Measurements from ENCODE around the gene PRXL2A.

The PRXL2A gene

DNA sequence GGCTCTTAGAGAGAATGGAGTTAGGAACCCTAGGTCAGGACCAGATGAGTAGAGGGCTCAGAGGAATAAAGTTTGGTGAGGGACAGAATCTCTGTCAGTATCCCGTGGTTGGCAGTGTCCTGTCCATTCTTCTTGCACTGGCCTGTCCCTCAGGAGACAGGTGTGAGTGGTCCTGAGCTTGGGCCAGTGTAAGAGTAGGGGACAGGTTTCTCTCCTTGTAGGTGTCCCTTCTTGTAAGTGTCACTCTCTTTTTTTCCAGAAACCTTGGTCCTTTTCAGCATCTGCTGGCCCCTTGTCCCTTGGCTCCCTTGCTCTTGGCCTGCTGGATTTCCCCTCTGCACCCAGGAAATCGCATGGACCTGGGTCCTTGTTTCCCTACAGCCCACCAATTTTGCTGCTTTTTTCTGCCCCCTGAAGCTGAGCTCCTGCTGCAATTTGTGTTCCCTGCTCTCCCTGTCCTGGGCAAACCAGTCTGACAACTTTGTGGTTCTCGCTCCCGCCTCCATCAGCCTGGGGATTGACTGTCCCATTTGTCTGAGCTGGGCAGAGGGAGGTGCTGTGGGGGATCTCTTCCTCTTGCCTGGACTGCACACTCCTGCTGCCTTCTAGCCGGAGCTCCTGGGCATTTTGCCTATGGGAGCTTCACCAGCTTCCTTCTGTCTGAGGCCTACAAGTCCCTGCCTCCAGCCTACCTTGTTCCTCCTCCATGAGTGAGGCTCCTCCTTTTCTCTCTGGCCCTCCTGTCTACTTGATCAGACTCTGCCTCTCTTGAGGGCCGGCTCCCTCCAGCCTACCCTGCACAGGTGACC lies 52.3 kb downstream of the PRXL2A start:
- Histone ChIP-seq H3K9ac (ENCODE audit: low read length) (peak overlapping the region; percentile 42), H3K36me3 (ENCODE audit: control insufficient read depth, insufficient read depth, low read length) (no peaks in the 10 kb centered on the region), H3K27me3 (ENCODE audit: control insufficient read depth, insufficient read depth, low read length) (no peaks in the 10 kb centered on the region), H3K9me3 (ENCODE audit: control insufficient read depth, low read length) (no peaks in the 10 kb centered on the region), H3K4me1 (ENCODE audit: control insufficient read depth, insufficient read depth, low read length) (peaks cover 94% of the 10 kb centered on the region), H3K4me3 (ENCODE audit: low read length) (no peak overlapping the region)

DNA sequence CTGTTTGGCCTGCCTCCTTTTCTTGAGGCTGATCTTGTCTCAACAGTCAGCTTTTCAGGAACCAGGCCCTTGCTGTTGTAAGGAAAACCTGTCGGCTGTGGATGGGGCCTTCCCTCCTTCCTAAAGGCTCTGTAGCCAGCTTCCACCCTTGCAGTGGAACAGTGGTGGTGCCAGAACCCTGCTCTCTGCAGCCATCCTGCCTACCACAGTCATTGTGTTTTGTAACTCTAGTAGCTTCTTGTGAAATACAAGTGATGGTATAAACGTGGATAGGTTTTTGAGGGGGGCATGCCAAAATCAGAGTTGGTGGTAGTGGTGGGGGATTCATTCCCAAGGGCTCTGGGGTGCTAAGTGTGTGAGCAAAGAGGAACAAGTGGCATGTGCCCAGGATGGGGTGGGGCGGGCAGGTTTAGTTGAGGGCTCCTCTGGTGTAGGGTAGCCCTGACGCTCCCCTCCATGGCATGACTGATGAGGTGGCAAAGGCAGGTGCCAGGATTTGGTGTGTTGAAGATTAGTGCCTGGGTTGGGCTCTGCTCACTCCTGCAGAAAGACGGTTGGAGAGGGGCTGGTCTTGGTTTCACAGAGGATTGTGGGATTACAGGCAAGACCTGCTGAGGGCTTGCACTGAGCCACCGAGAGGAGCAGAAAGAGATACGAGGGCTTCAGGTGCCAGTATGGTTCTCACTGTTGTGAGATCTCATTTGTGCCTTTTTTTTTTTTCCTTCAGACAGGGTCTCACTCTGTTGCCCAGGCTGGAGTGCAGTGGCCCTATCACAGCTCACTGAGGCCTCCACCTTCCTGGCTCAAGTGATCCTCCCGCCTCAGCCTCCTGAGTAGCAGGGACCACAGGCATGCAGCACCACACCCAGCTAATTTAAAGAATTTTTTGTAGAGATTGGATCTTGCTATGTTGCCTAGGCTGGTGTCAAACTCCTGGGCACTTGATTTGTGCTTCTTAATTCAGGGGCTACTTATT lies 53.1 kb downstream of the PRXL2A start:
- H3K4me1 ChIP-seq (ENCODE audit: control insufficient read depth, insufficient read depth, low read length), result peaks cover 88% of the 10 kb centered on the region
- no peaks in the 10 kb centered on the region for H3K36me3 ChIP-seq (ENCODE audit: control insufficient read depth, insufficient read depth, low read length)
- H3K9me3 ChIP-seq (ENCODE audit: control insufficient read depth, low read length), result no peaks in the 10 kb centered on the region
- H3K27me3 ChIP-seq (ENCODE audit: control insufficient read depth, insufficient read depth, low read length), result no peaks in the 10 kb centered on the region
- peak overlapping the region; percentile 42 for H3K9ac ChIP-seq (ENCODE audit: low read length)
- H3K4me3 ChIP-seq (ENCODE audit: low read length), result no peak overlapping the region

DNA sequence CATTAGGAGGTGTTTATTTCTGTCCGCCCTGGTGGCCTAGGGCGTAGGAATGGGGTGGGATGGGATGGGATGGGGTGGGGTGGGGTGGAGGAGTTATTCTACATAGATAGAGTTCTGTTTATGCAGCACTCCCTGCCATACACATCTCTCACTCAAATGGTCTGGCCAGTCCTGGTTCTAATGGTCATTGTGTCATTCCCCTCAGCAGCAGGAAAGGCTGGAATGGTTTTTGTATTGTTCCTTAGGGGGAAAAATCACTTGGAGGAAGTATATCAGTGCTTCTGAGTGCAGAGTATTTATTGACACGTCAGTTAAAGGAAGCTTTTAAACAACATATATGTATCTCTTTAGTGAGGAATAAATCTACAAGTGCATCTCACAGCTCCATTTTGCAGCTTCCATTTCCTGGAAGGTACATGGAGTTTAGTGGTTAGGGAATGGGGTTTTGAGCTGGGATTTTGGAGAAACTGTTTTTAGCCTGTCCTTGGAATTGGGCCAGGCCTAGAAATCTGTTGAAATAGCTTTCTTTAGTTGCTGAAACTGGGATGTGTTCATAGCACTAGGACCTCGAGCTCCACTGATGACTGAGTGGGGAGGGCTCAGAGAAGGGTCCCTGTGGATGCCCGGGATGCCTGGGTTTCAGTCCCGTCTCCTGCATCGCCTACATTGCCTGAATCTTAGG lies 54.1 kb downstream of the PRXL2A start:
- peaks cover 84% of the 10 kb centered on the region for H3K4me1 ChIP-seq (ENCODE audit: control insufficient read depth, insufficient read depth, low read length)
- no peaks in the 10 kb centered on the region for H3K36me3 ChIP-seq (ENCODE audit: control insufficient read depth, insufficient read depth, low read length)
- no peak overlapping the region for H3K9ac ChIP-seq (ENCODE audit: low read length)
- no peak overlapping the region for H3K4me3 ChIP-seq (ENCODE audit: low read length)
- no peaks in the 10 kb centered on the region for H3K9me3 ChIP-seq (ENCODE audit: control insufficient read depth, low read length)
- no peaks in the 10 kb centered on the region for H3K27me3 ChIP-seq (ENCODE audit: control insufficient read depth, insufficient read depth, low read length)

DNA sequence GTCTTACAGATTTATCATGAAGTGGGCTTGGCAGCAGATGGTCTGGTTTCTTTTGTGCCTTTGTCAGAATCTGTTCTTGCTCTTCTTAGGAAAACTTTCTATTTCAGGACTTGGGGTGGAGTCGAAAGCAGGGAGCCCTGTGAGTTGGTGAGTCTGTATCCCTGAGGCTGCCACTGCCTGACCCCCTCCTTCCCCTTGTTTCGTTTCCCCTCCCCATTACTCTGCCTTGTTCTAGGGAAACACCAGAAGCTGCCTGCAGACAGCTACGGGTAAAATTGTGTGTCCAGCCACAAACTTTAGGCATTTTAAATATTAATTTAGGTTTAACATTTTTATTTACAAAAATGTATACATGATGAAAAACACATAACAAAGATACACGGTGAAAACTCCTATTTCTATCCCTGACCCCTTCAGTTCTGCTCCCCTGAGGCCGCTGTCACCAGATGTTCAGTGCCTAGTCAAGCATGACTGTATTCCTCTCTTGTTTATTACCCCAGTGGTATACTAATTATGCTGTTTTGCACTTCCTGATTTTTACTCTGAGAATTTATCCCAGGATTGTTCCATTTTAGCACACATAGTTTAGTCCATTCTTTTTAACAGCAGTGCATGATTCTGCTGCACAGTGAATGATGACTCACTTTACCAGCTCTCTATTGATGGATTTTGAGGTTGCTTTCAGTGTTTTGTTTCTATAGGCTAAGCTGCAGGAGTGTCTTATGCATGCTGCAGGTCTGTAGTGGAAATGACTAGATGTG lies 54.8 kb downstream of the PRXL2A start:
- no peak overlapping the region for H3K4me3 ChIP-seq (ENCODE audit: low read length)

DNA sequence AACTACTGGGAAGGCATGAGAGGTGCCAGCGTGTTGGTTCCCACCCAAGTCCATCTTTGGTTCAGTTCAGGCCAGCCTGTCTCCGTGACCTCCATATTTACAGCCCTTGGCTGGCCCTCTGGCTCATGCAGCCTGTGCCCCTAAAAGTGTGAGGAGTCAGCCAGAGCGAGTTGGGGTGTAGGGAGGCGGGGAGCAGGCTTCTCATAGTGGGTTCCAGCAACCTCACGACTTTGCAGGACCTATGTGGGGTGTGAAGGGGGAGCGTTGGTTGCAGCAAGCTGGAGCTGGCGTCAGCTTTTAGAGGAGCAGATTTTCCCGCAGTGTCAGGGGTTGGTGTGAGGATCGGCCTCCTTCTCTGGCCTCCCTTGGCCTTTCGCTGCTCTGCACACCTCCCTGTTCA lies 55.5 kb downstream of the PRXL2A start:
- Histone ChIP-seq H3K36me3 (ENCODE audit: control insufficient read depth, insufficient read depth, low read length) (no peaks in the 10 kb centered on the region), H3K4me1 (ENCODE audit: control insufficient read depth, insufficient read depth, low read length) (peaks cover 82% of the 10 kb centered on the region), H3K27me3 (ENCODE audit: control insufficient read depth, insufficient read depth, low read length) (no peaks in the 10 kb centered on the region), H3K9ac (ENCODE audit: low read length) (no peak overlapping the region), H3K4me3 (ENCODE audit: low read length) (no peak overlapping the region), H3K9me3 (ENCODE audit: control insufficient read depth, low read length) (no peaks in the 10 kb centered on the region)

More for the DNA sequence above, 54.8 kb downstream of the PRXL2A start:
- H3K4me1 ChIP-seq (ENCODE audit: control insufficient read depth, insufficient read depth, low read length), result peaks cover 84% of the 10 kb centered on the region
- no peaks in the 10 kb centered on the region for H3K36me3 ChIP-seq (ENCODE audit: control insufficient read depth, insufficient read depth, low read length)
- no peak overlapping the region for H3K9ac ChIP-seq (ENCODE audit: low read length)
- no peaks in the 10 kb centered on the region for H3K9me3 ChIP-seq (ENCODE audit: control insufficient read depth, low read length)
- no peaks in the 10 kb centered on the region for H3K27me3 ChIP-seq (ENCODE audit: control insufficient read depth, insufficient read depth, low read length)

DNA sequence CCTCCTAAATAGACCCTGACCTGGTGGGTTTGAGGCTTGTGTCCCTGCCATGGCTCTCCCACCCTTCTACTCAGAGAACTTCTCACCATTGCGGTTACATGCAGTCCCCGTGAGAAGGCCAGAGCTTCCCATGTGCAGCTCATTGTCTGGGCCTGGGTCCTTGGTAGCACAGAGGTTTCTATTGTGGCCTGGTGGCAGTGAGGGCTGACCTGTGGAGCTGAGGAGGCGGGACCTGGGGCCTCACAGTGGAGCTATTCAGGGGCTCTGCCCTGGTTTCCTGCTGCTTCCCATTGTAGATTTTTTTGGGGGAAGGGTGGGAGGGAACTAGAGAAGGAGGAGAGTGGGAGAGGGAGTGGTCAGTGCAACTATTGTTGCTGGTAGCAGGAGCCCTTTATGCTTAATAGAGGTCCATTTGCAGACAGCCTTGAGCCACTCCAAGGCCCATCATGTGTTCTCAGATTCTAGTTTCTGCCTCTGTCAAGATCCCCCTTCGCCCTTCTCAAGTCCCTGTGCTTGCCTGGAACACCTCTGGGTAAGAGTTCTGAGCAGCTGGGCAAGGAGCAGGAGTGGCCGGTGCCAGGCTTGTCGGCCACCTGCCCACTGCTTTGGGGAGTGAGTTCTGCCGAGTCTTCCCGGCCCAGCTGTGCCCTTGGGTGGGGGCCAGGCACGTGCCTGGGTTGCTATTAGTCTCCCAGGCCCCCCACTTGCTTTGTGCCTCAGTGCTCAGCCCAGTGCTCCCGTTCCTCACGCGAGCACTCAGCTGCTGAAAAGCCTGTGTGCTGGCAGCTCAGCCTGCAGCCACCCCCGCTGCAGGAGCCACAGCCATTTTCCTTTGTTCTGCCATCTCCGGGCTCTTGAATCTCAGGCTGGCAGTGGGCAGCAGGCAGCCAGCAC lies 56.5 kb downstream of the PRXL2A start:
- H3K9ac ChIP-seq (ENCODE audit: low read length), result peak overlapping the region; percentile 45
- no peak overlapping the region for H3K4me3 ChIP-seq (ENCODE audit: low read length)
- no peaks in the 10 kb centered on the region for H3K27me3 ChIP-seq (ENCODE audit: control insufficient read depth, insufficient read depth, low read length)
- no peaks in the 10 kb centered on the region for H3K36me3 ChIP-seq (ENCODE audit: control insufficient read depth, insufficient read depth, low read length)
- H3K9me3 ChIP-seq (ENCODE audit: control insufficient read depth, low read length), result no peaks in the 10 kb centered on the region
- peaks cover 73% of the 10 kb centered on the region for H3K4me1 ChIP-seq (ENCODE audit: control insufficient read depth, insufficient read depth, low read length)

DNA sequence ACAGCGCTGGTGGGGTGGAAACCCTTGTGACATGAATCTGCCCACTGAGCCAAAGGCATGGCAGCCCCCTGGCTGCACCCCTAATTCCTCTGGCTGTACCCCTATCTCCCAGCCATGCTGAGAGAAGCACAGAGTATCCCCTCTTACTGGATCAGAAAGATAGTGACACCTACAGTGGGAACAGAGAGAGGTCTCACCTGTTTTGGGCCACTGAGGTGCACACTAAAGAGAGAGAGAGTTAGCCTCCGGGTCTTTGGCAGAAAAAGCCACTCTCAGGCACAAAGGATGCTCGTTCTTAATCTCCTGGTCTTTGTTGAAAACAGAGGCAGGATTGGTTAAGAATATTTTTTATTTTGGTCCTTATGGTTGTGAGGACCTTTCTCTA lies 57.1 kb downstream of the PRXL2A start:
- Histone ChIP-seq H3K9me3 (ENCODE audit: control insufficient read depth, low read length) (no peaks in the 10 kb centered on the region), H3K36me3 (ENCODE audit: control insufficient read depth, insufficient read depth, low read length) (no peaks in the 10 kb centered on the region), H3K9ac (ENCODE audit: low read length) (peak overlapping the region; percentile 45), H3K27me3 (ENCODE audit: control insufficient read depth, insufficient read depth, low read length) (no peaks in the 10 kb centered on the region), H3K4me3 (ENCODE audit: low read length) (no peak overlapping the region), H3K4me1 (ENCODE audit: control insufficient read depth, insufficient read depth, low read length) (peaks cover 66% of the 10 kb centered on the region)

DNA sequence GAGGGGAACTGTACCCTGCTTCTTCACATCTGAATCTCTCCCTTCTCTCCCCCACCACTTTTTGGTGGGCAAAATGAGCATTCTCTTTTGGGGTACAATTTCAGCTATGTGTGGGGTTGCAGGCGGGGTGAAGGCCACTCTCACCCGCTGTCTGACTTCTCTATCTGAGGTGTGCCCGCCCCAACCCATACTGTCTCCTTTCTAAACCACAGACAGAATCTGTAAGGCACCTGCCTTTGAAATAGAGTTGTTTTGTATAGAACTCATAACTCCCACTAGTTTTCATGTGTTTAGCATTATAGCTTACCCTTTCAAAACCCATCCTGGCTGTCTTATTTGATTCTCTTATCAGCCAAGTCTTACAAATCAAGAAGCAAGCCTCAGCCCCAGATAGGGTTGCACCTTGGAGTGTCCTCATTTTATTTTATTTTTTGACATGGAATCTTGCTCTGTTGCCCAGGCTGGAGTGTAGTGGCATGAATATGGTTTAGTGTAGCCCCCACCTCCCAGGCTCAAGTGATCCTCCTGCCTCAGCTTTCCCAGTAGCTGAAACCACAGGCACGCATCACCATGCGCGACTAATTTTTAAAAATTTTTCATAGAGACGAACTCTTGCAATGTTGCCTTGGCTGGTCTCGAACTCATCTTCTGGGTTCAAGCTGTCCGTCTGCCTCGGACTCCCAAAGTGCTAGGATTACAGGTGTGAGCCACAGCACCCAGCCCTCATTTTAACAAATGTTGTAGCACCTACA lies 57.7 kb downstream of the PRXL2A start:
- H3K4me3 ChIP-seq (ENCODE audit: low read length), result no peak overlapping the region
- H3K4me1 ChIP-seq (ENCODE audit: control insufficient read depth, insufficient read depth, low read length), result peaks cover 65% of the 10 kb centered on the region

DNA sequence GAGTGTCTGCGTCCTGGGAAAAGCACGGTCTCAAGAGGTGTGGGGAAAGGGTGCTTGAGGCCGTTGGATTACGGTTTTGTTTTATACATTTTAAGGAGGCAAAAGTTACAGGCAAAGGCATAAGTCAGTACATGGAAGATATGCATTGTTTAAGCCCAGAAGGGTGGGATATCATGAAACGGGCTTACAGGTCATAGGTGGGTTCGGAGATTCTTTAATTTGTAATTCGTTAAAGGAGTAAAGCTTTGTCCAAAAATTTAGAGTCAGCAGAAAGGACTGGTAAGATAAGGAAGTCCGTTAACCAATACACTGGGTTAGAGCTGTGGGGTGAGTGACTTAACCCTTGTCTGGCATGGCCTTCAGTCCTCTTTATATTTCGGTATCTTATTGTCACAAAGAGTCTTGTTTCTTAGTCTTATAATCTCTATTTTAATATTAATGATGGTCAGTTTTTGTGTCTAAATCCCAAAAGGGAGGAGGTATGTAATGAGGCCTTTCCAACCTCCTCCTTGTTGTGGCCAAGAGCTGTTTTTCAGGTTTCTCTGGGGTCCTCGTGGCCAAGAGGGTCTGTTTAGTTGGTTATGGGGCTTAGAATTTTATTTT lies 58.5 kb downstream of the PRXL2A start:
- Histone ChIP-seq H3K4me1 (ENCODE audit: control insufficient read depth, insufficient read depth, low read length) (peaks cover 64% of the 10 kb centered on the region), H3K36me3 (ENCODE audit: control insufficient read depth, insufficient read depth, low read length) (no peaks in the 10 kb centered on the region), H3K27me3 (ENCODE audit: control insufficient read depth, insufficient read depth, low read length) (no peaks in the 10 kb centered on the region), H3K4me3 (ENCODE audit: low read length) (no peak overlapping the region), H3K9ac (ENCODE audit: low read length) (no peak overlapping the region), H3K9me3 (ENCODE audit: control insufficient read depth, low read length) (no peaks in the 10 kb centered on the region)

More for the DNA sequence above, 57.7 kb downstream of the PRXL2A start:
- H3K36me3 ChIP-seq (ENCODE audit: control insufficient read depth, insufficient read depth, low read length), result no peaks in the 10 kb centered on the region
- H3K27me3 ChIP-seq (ENCODE audit: control insufficient read depth, insufficient read depth, low read length), result no peaks in the 10 kb centered on the region
- H3K9me3 ChIP-seq (ENCODE audit: control insufficient read depth, low read length), result no peaks in the 10 kb centered on the region
- H3K9ac ChIP-seq (ENCODE audit: low read length), result no peak overlapping the region

DNA sequence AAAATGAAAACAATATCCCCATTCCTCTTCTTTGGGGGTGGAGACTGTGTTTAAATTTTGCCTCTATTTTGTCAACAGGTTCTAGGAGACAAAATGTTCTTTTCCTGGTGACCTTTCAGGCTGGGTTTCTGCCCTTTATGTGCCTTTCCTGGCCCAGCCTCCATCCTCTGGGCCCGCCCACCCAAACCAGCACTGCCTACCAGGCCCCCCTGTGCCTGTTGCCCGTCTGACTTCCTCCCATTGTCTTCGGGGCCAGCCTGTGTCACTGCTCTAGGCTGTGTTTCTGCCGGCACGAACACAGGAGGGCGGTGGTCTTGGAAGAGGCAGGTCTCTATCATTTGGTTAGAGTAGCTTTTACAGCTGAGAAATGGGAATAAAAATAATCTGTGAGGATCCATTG lies 59.7 kb downstream of the PRXL2A start:
- no peaks in the 10 kb centered on the region for H3K36me3 ChIP-seq (ENCODE audit: control insufficient read depth, insufficient read depth, low read length)
- H3K4me3 ChIP-seq (ENCODE audit: low read length), result no peak overlapping the region

More for the DNA sequence above, 59.7 kb downstream of the PRXL2A start:
- Histone ChIP-seq H3K4me1 (ENCODE audit: control insufficient read depth, insufficient read depth, low read length) (peaks cover 55% of the 10 kb centered on the region), H3K27me3 (ENCODE audit: control insufficient read depth, insufficient read depth, low read length) (no peaks in the 10 kb centered on the region), H3K9me3 (ENCODE audit: control insufficient read depth, low read length) (no peaks in the 10 kb centered on the region), H3K9ac (ENCODE audit: low read length) (no peak overlapping the region)

All from mucosa of stomach (tissue), 1 donor.